ENCODE data around the gene CYP3A4. TPM values are rescaled to one million over a fixed set of nuclear protein-coding genes. Genes with fewer than 3 reads are reported as not detected.

The CYP3A4 gene
- total and polyA plus RNA-seq, 2 of the 13 experiments (the other 11 are each of a cell fraction or from before 2014, with no cell fraction given) = 0.11 to 0.24 TPM

DNA sequence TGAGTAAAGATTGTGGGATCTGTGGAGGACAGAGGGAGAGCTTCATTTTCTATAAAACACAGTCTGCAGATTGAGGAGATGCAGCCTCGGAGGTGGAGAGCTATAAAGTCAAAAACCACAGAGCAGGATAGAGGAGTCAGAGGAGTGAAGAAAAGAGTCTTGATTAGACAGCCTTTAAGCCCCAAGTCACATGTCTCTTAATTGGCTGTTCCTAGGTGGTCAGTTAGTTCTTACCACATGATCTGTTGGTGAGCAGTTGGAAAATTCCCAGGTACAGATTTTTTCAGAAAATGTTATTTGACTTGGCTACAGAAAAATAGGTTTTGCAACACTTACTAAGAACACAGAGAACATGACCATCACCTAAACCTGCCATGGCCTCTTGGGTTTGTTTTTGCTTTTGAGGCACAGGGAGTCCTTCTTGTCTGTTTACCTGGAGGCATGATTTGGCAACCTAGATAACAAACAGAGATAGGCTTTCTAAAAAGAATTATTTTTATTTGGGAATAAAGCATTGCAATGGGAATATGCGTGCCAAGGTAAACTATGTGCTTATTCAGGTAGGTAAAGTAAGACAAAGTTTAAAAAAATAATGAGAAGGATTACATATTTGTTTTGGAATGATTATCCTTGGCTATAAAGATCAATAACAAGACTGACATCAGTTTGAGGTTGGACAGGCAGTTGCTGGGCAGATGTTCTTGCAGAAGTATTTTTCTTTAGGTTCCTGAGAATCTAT is 43.2 kb upstream of the CYP3A4 start (continued):
- TF ChIP-seq, protein P1, sequence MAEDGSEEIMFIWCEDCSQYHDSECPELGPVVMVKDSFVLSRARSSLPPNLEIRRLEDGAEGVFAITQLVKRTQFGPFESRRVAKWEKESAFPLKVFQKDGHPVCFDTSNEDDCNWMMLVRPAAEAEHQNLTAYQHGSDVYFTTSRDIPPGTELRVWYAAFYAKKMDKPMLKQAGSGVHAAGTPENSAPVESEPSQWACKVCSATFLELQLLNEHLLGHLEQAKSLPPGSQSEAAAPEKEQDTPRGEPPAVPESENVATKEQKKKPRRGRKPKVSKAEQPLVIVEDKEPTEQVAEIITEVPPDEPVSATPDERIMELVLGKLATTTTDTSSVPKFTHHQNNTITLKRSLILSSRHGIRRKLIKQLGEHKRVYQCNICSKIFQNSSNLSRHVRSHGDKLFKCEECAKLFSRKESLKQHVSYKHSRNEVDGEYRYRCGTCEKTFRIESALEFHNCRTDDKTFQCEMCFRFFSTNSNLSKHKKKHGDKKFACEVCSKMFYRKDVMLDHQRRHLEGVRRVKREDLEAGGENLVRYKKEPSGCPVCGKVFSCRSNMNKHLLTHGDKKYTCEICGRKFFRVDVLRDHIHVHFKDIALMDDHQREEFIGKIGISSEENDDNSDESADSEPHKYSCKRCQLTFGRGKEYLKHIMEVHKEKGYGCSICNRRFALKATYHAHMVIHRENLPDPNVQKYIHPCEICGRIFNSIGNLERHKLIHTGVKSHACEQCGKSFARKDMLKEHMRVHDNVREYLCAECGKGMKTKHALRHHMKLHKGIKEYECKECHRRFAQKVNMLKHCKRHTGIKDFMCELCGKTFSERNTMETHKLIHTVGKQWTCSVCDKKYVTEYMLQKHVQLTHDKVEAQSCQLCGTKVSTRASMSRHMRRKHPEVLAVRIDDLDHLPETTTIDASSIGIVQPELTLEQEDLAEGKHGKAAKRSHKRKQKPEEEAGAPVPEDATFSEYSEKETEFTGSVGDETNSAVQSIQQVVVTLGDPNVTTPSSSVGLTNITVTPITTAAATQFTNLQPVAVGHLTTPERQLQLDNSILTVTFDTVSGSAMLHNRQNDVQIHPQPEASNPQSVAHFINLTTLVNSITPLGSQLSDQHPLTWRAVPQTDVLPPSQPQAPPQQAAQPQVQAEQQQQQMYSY (CRISPR knock-in tag; IDR thresholded peaks at IDR 0.05) = no peak
- TF ChIP-seq ZNF343 (CRISPR knock-in tag; IDR thresholded peaks at IDR 0.05) = 0 out of 2 replicates have a peak, but pooled peaks have one; percentile 61
- TF ChIP-seq, protein P2, sequence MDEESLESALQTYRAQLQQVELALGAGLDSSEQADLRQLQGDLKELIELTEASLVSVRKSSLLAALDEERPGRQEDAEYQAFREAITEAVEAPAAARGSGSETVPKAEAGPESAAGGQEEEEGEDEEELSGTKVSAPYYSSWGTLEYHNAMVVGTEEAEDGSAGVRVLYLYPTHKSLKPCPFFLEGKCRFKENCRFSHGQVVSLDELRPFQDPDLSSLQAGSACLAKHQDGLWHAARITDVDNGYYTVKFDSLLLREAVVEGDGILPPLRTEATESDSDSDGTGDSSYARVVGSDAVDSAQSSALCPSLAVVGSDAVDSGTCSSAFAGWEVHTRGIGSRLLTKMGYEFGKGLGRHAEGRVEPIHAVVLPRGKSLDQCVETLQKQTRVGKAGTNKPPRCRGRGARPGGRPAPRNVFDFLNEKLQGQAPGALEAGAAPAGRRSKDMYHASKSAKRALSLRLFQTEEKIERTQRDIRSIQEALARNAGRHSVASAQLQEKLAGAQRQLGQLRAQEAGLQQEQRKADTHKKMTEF (CRISPR knock-in tag; IDR thresholded peaks at IDR 0.05) = peak; percentile 75; the same call in 1 of the 2 replicates

DNA sequence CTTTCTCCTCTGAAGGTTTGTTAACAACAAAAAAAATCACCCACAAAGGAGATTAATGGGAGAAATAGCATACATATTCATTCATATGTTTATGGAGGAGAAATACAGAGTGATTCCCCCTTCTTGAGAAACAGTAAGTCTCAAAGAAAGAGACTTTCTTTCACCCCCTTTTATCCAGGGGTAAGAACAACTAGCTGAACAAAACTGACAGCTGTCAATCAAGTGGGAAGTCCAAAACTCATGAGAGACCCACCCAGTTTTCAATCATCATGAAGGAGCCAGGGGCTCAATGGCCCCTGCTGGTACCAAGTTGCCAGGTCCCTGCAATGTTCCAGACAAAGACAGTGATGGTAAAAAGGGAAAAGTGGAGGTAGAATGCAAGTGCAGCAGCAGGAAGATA is 41.9 kb upstream of the CYP3A4 start:
- ATAC-seq = no peak
- H3K27ac ChIP-seq (ENCODE audit: extremely low read length, insufficient read depth, low read length) = peak overlapping the region; percentile 82
- H4K20me1 ChIP-seq (ENCODE audit: insufficient read depth, low read length) = no peaks in the 10 kb centered on the region
- no peaks in the 10 kb centered on the region for H3K79me2 ChIP-seq (ENCODE audit: insufficient read depth, low read length)
- no peak overlapping the region for H3K4me2 ChIP-seq (ENCODE audit: low read depth, low read length)
- FAIRE-seq = no peak
- no peak overlapping the region for H3K9ac ChIP-seq (ENCODE audit: insufficient read depth, low read depth, low read length)
- H3K9me3 ChIP-seq (ENCODE audit: low read length) = no peaks in the 10 kb centered on the region
- TF ChIP-seq, protein P3, sequence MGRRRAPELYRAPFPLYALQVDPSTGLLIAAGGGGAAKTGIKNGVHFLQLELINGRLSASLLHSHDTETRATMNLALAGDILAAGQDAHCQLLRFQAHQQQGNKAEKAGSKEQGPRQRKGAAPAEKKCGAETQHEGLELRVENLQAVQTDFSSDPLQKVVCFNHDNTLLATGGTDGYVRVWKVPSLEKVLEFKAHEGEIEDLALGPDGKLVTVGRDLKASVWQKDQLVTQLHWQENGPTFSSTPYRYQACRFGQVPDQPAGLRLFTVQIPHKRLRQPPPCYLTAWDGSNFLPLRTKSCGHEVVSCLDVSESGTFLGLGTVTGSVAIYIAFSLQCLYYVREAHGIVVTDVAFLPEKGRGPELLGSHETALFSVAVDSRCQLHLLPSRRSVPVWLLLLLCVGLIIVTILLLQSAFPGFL (CRISPR knock-in tag; IDR thresholded peaks at IDR 0.05) = no peak
- TF ChIP-seq, protein P4, sequence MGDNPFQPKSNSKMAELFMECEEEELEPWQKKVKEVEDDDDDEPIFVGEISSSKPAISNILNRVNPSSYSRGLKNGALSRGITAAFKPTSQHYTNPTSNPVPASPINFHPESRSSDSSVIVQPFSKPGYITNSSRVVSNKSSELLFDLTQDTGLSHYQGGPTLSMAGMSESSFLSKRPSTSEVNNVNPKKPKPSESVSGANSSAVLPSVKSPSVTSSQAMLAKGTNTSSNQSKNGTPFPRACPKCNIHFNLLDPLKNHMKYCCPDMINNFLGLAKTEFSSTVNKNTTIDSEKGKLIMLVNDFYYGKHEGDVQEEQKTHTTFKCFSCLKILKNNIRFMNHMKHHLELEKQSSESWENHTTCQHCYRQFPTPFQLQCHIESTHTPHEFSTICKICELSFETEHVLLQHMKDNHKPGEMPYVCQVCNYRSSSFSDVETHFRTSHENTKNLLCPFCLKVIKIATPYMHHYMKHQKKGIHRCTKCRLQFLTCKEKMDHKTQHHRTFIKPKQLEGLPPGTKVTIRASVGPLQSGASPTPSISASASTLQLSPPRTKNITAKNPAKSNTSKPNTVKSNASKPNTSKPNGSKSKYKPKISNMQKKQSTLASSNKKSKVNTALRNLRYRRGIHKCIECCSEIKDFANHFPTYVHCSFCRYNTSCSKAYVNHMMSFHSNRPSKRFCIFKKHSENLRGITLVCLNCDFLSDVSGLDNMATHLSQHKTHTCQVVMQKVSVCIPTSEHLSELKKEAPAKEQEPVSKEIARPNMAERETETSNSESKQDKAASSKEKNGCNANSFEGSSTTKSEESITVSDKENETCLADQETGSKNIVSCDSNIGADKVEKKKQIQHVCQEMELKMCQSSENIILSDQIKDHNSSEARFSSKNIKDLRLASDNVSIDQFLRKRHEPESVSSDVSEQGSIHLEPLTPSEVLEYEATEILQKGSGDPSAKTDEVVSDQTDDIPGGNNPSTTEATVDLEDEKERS (CRISPR knock-in tag; IDR thresholded peaks at IDR 0.05) = no peak
- TF ChIP-seq, protein P5, sequence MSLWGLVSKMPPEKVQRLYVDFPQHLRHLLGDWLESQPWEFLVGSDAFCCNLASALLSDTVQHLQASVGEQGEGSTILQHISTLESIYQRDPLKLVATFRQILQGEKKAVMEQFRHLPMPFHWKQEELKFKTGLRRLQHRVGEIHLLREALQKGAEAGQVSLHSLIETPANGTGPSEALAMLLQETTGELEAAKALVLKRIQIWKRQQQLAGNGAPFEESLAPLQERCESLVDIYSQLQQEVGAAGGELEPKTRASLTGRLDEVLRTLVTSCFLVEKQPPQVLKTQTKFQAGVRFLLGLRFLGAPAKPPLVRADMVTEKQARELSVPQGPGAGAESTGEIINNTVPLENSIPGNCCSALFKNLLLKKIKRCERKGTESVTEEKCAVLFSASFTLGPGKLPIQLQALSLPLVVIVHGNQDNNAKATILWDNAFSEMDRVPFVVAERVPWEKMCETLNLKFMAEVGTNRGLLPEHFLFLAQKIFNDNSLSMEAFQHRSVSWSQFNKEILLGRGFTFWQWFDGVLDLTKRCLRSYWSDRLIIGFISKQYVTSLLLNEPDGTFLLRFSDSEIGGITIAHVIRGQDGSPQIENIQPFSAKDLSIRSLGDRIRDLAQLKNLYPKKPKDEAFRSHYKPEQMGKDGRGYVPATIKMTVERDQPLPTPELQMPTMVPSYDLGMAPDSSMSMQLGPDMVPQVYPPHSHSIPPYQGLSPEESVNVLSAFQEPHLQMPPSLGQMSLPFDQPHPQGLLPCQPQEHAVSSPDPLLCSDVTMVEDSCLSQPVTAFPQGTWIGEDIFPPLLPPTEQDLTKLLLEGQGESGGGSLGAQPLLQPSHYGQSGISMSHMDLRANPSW (CRISPR knock-in tag; IDR thresholded peaks at IDR 0.05; ENCODE audit: borderline replicate concordance) = no peak
- no peak for TF ChIP-seq TCF7 (IDR thresholded peaks at IDR 0.05; ENCODE audit: low read depth)
- H2AFZ ChIP-seq (ENCODE audit: low read length) = no peak overlapping the region
- peaks cover 82% of the 10 kb centered on the region for H3K4me1 ChIP-seq (ENCODE audit: insufficient read depth, low read length)
- no peaks in the 10 kb centered on the region for H3K27me3 ChIP-seq (ENCODE audit: control insufficient read depth in 1 of 2, insufficient read depth in 2 of 2, low read length in 2 of 2)
- no peaks in the 10 kb centered on the region for H3K36me3 ChIP-seq (replicated peaks in 1 of 2; ENCODE audit: control insufficient read depth in 1 of 2, insufficient read depth in 2 of 2, low read length in 2 of 2)
- no peak for DNase-seq (ENCODE audit: low spot score)
- in situ Hi-C loops (cut with HindIII; ENCODE audit: extremely low pct_ligation_motif_present, low pct_unique_long_range_greater_than_20kb) (no loop called here), intact Hi-C loops (cut with micrococcal nuclease; ENCODE audit: unreplicated experiment) (loop anchor here (5.0 kb wide), 1 partner anchor 84 kb away; no protein-coding TSS in a partner anchor)
- H3K4me3 ChIP-seq (replicated peaks in 1 of 3; ENCODE audit: insufficient read depth in 1 of 3, low read depth in 2 of 3, low read length in 3 of 3) = no peak overlapping the region
- no TSS peak for BruUV-seq (replicated peaks)
- POLR2A ChIA-PET = no interaction called here
- CTCF ChIA-PET (ENCODE audit: low intra/inter-chr PET ratio, low total read pairs) = no interaction called here

Measured in HepG2 (cell line).